Body of pancreas (tissue), 4 donors: Measurements from ENCODE around the gene ZFP62.

Experiments
- CTCF ChIP-seq, 7 experiments: fragments of 450-650 bp in 4 of 7; fragments of 200-600 bp in 3 of 7; sonication (generic) in 3 of 7; IDR thresholded peaks; one replicate each; pipeline ENCODE4 v1.5.1; 2016 to 2019; ENCODE audit warnings: antibody characterized with exemption in 7 of 7
- POLR2A ChIP-seq, 3 donors: fragments of 450-650 bp; IDR thresholded peaks; one replicate each; pipeline ENCODE4 v1.6.1; 2016; ENCODE audit warnings: antibody characterized with exemption in 3 of 3, mild to moderate bottlenecking in 2 of 3

- TF ChIP-seq CTCF (IDR thresholded peaks at IDR 0.05) (peak in 3 of 7 experiments; percentile 6 to 31 (median 24)), POLR2A (IDR thresholded peaks at IDR 0.05) (peak; percentile 67 to 86 (median 85))
Observed at GRCh38 chr5:180860887-180861822, at the start of gene ZFP62.
